Colonic mucosa (tissue), 4 donors: ENCODE data around the gene LGR4. TPM values are rescaled to one million over a fixed set of nuclear protein-coding genes. Genes with fewer than 3 reads are reported as not detected.
"Not testable (repeated sequence)": the region's sequence is repeated elsewhere in the genome, so short reads cannot be mapped to it uniquely, and the experiment has no call there.

Experiments used
- DNase-seq: peaks from one replicate; pipeline ENCODE4 v3.0.0-alpha.2; 2020
- H3K27ac ChIP-seq: fragments of 200-600 bp; one replicate; pipeline ENCODE4 v1.8.0; 2021
- H3K27me3 ChIP-seq: fragments of 200-600 bp; one replicate; pipeline ENCODE4 v1.8.0; 2021
- H3K36me3 ChIP-seq: fragments of 200-600 bp; one replicate; pipeline ENCODE4 v1.8.0; 2021
- H3K4me1 ChIP-seq: fragments of 200-600 bp; one replicate; pipeline ENCODE4 v1.8.0; 2021; ENCODE audit warnings: mild to moderate bottlenecking
- H3K4me3 ChIP-seq: fragments of 200-600 bp; one replicate; pipeline ENCODE4 v1.8.0; 2021
- H3K9ac ChIP-seq, 2 donors: one replicate each; pipeline ENCODE4 v1.7.0; 2013; ENCODE audit warnings: control low read depth in 2 of 2, low read depth in 2 of 2, low read length in 2 of 2
- H3K9me3 ChIP-seq: fragments of 200-600 bp; one replicate; pipeline ENCODE4 v1.8.0; 2021
- CTCF ChIP-seq: fragments of 200-600 bp; IDR thresholded peaks from one replicate; pipeline ENCODE4 v1.8.0; 2022; ENCODE audit warnings: antibody characterized with exemption, mild to moderate bottlenecking
- intact Hi-C: fragments of 100-400 bp; cut with DNase I; formaldehyde crosslinking; loops from one replicate; pipeline ENCODE4 v1.14.1; 2022
- total RNA-seq, 2 donors: library from RNA; stranded (reverse); fragmentation: NEBNext Ultra II Directional in 1 of 2; extraction: Animal tissue kit (Norgen Biotek cat#: 25700) in 1 of 2; gene quantifications; one replicate each; pipeline ENCODE4 v1.2.1, GENCODE V29; 2021
- donor health status: healthy.
- donor health status: DM: no; HTN: no; CAD: no.
- donor health status: DM: no; HTN: no; CAD: no.

Gene LGR4
- total RNA-seq, 2 donors from 2014 or later = 88.2 to 94.5 TPM

DNA sequence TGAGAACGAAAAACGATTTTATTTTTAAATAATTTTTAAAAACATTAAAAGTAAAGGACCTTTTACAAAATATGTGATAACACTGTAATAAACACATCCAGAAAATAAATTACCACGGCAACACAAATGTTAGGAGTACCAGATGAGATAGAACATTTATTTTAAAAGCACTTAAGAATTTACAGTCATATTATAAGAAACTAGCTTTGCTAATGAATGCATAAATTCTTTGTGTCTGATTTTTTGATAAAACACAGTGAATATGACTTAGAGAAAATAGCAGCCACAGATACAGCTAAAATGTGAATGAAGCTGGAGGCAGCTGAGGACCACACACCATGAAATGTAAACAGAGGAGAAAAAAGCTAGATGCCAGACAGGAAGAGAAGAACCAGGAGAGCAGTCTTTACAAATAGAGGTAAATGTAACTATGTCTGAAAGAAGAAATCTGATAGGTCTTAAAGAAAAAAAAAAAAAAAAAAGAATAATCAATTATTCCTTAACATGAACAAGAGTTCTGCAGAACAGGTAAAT is 124.2 kb downstream of the LGR4 start:
- Histone ChIP-seq H3K36me3 (no peaks in the 10 kb centered on the region), H3K4me1 (no peaks in the 10 kb centered on the region), H3K27ac (no peak overlapping the region), H3K9me3 (no peaks in the 10 kb centered on the region), H3K4me3 (no peak overlapping the region), H3K9ac (no peak overlapping the region), H3K27me3 (no peaks in the 10 kb centered on the region)
- no peak for DNase-seq
- intact Hi-C loops = no loop called here
- TF ChIP-seq CTCF = no peak

DNA sequence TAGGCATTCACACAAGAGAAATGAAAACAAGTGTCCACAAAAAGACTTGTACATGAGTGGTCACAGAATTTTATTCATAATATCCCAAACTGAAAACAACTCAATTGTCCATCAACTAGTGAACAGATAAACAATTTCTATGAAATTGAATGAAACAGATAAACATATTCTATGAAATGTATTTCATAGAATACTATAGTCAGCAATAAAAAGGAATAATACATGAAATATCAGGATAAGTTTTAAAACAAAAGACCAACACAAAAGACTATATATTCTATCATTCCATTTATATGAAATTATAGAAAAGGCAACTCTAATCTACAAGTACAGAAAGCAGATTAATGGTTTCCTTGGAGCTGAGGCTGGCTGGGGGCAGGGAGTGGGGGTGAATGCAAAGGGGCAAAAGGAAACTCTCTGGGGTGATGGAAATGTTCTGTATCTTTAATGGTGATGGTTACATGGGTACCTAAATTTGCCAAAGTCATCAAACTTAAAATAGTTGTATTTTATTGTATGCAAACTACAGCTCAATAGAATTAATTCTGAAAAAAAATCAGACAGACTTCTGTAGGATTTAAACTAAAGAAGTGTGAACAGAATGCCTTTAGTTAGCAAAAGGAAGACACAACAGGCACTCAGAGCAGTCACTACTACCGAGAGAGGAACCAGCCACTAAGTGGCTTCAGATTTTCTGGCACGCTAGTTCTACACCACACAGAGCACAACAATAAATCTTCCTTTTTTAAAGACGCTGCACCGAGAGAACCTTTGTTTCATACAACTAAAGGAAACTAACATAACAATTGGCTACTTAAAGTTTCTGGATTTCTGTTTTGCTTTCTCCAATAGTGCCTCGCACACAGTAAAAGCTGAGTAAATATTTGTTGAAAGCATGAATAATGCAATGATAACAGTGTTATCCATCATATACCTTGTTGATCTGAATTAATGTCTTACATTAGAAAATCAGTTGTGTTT is 124.9 kb downstream of the LGR4 start:
- H3K4me1 ChIP-seq = no peaks in the 10 kb centered on the region
- H3K36me3 ChIP-seq = no peaks in the 10 kb centered on the region
- H3K4me3 ChIP-seq = no peak overlapping the region
- H3K9me3 ChIP-seq = no peaks in the 10 kb centered on the region
- no peak overlapping the region for H3K27ac ChIP-seq
- H3K27me3 ChIP-seq = no peaks in the 10 kb centered on the region
- H3K9ac ChIP-seq = no peak overlapping the region
- no peak for DNase-seq
- intact Hi-C loops = no loop called here
- TF ChIP-seq CTCF = no peak

DNA sequence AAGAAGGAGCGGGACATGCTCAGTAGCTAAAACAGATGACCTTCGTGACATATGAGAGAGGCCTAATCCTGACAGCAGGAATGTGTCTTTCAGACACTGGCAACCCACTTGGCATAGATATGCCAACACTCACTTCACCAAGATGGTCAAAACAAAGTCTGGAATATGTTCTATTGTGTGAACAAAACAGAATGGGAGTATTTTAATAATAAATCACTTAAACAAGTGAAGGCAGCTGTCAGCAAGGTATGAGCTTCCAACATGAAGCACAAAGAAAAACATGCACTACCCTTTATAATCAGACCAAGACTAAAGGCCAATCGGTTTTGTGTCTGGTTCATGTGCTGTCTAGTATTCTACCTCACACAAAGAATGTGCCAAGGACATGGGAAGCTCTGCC is 132.6 kb downstream of the LGR4 start:
- DNase-seq = no peak
- Histone ChIP-seq H3K9me3 (no peaks in the 10 kb centered on the region), H3K9ac (no peak overlapping the region), H3K4me1 (no peaks in the 10 kb centered on the region), H3K4me3 (no peak overlapping the region), H3K27ac (no peak overlapping the region), H3K36me3 (no peaks in the 10 kb centered on the region), H3K27me3 (no peaks in the 10 kb centered on the region)
- TF ChIP-seq CTCF = no peak
- intact Hi-C loops = no loop called here

DNA sequence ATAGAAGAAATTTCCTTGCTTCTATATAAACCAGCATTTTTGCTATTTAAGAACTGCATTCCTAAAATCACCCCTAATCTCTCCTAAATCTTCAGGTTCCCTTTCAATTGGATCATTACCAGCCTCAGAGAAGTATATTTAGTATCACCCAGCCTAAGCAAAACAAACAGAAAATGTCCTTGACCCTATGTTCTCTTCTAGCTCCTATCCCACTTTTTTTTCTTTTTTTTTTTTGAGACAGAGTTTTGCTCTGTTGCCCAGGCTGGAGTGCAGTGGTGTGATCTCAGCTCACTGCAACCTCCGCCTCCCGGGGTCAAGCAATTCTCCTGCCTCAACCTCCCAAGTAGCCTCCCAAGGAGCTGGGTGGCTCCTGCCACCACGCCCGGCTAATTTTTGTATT is 137.8 kb downstream of the LGR4 start:
- H3K27ac ChIP-seq, H3K9ac ChIP-seq, H3K9me3 ChIP-seq, H3K4me3 ChIP-seq, H3K36me3 ChIP-seq, intact Hi-C loops, H3K27me3 ChIP-seq, DNase-seq, H3K4me1 ChIP-seq: not testable (repeated sequence)

GRCh38 chr11:27331981-27332380 is 140.6 kb downstream of the LGR4 start:
- H3K36me3 ChIP-seq = no peaks in the 10 kb centered on the region
- H3K4me3 ChIP-seq = no peak overlapping the region
- no peak for DNase-seq
- intact Hi-C loops = no loop called here
- H3K9me3 ChIP-seq = no peaks in the 10 kb centered on the region
- no peaks in the 10 kb centered on the region for H3K4me1 ChIP-seq
- H3K9ac ChIP-seq = no peak overlapping the region
- no peak for TF ChIP-seq CTCF
- no peak overlapping the region for H3K27ac ChIP-seq
- no peaks in the 10 kb centered on the region for H3K27me3 ChIP-seq
